Calu3 (cell line): Measurements from ENCODE around the gene MYH15. TPM values are rescaled to one million over a fixed set of nuclear protein-coding genes. Genes with fewer than 3 reads are reported as not detected.

Experiments
- BruUV-seq: library from RNA; stranded (reverse); fragments of 400-500 nt; replicated peaks from 2 replicates; lab custom pipeline; 2021; lab: Mats Ljungman, UMichigan
- CTCF ChIA-PET: fragments of 300-600 bp; sonication (Branson Sonifier 250); formaldehyde crosslinking; loops from one replicate; lab custom pipeline; 2022; ENCODE audit warnings: antibody characterized with exemption; lab: Charles Lee
- DNase-seq: peaks from one replicate; pipeline ENCODE4 v3.0.0; 2022
- H3K27ac Mint-ChIP-seq: one replicate; pipeline ENCODE4 v1.8.0; 2022; ENCODE audit warnings: mixed read lengths; ENCODE audit not compliant: unreplicated experiment
- H3K27me3 Mint-ChIP-seq: one replicate; pipeline ENCODE4 v1.8.0; 2022; ENCODE audit warnings: mixed read lengths; ENCODE audit not compliant: unreplicated experiment
- H3K36me3 Mint-ChIP-seq: one replicate; pipeline ENCODE4 v1.8.0; 2022; ENCODE audit warnings: mild to moderate bottlenecking, moderate library complexity, mixed read lengths; ENCODE audit not compliant: insufficient read depth, unreplicated experiment
- H3K4me1 Mint-ChIP-seq: one replicate; pipeline ENCODE4 v1.8.0; 2022; ENCODE audit warnings: mild to moderate bottlenecking, low read depth, mixed read lengths; ENCODE audit not compliant: unreplicated experiment
- H3K4me3 Mint-ChIP-seq: one replicate; pipeline ENCODE4 v1.8.0; 2022; ENCODE audit warnings: mild to moderate bottlenecking, low read depth, moderate library complexity, mixed read lengths; ENCODE audit not compliant: unreplicated experiment
- H3K9me3 Mint-ChIP-seq: one replicate; pipeline ENCODE4 v1.8.0; 2022; ENCODE audit warnings: low read depth, mixed read lengths; ENCODE audit not compliant: unreplicated experiment
- intact Hi-C: fragments of 100-400 bp; cut with micrococcal nuclease; formaldehyde crosslinking; loops from one replicate; pipeline ENCODE4 v1.10.0; 2022; ENCODE audit not compliant: unreplicated experiment
- total RNA-seq: library from RNA; stranded (reverse); gene quantifications from 2 replicates; pipeline ENCODE4 v1.2.3, GENCODE V29; 2022
- TF ChIP-seq, protein P1 (sequence below): fragments of 200-600 bp; IDR thresholded peaks from one replicate; pipeline ENCODE4 v1.8.0; 2022; ENCODE audit warnings: antibody characterized with exemption; ENCODE audit not compliant: unreplicated experiment

The MYH15 gene
- total RNA-seq, 1 experiment from 2014 or later = 0.35 TPM

DNA sequence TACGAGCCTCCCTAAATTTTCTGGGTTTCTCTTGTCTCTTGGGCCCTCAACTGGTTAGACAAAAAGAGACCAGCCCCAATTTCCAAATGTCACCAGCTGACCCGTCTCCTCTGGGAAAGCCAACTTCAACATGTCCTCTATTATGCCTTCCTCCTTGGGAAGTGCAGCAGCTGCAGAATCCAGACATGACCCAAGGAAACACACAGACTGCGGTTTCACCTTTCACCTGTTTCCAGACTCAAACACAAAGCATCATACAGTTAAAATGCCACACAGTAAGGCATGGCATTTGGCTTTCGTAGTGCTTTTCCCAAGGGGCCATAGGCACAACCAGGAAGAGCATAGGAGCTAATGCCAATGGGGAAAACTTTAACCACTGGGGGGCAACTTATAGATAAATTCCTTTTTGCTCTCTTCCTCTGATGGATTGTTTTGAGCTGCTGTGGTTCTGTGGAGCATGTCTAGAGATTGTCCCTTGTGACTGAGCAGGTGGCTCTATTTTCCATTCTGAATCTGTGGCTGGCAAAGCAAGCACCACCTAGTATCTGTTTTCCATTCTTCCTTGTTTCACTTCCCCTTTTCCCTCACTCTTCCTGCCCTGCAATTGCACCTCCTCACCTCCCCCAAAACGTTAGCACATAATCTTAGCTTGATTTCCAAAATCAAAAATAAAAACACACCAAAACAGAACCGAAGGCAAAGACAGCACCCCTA lies 164.7 kb downstream of the MYH15 start:
- Mint-ChIP-seq H3K27ac (no peak overlapping the region), H3K36me3 (no peaks in the 10 kb centered on the region), H3K27me3 (no peaks in the 10 kb centered on the region), H3K4me3 (no peak overlapping the region), H3K9me3 (no peaks in the 10 kb centered on the region), H3K4me1 (peaks cover 9% of the 10 kb centered on the region)
- intact Hi-C loops = no loop called here
- CTCF ChIA-PET = no interaction called here
- no TSS peak for BruUV-seq
- TF ChIP-seq, protein P1, sequence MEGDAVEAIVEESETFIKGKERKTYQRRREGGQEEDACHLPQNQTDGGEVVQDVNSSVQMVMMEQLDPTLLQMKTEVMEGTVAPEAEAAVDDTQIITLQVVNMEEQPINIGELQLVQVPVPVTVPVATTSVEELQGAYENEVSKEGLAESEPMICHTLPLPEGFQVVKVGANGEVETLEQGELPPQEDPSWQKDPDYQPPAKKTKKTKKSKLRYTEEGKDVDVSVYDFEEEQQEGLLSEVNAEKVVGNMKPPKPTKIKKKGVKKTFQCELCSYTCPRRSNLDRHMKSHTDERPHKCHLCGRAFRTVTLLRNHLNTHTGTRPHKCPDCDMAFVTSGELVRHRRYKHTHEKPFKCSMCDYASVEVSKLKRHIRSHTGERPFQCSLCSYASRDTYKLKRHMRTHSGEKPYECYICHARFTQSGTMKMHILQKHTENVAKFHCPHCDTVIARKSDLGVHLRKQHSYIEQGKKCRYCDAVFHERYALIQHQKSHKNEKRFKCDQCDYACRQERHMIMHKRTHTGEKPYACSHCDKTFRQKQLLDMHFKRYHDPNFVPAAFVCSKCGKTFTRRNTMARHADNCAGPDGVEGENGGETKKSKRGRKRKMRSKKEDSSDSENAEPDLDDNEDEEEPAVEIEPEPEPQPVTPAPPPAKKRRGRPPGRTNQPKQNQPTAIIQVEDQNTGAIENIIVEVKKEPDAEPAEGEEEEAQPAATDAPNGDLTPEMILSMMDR = no peak
- DNase-seq = peak; percentile 2

DNA sequence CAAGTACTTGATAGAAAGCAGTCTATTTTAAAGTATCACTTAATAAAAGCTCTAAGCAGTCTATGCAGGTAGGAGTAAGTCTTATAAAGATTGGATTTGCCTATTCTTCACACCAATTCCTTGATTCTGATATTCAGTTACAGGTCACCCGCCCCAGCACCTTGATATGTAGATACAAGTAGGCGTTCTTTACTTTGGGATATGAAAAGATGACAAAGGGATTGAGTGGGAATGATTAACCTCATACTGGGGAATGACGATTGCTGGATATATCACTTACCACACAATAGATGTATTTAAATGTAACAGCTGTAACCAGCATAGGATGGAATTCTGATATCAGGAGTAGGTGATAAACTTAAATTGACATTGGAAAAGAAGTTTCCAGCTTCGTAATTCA lies 166.9 kb downstream of the MYH15 start:
- no peak overlapping the region for H3K4me3 Mint-ChIP-seq
- DNase-seq = no peak
- H3K9me3 Mint-ChIP-seq = no peaks in the 10 kb centered on the region
- H3K4me1 Mint-ChIP-seq = peaks cover 9% of the 10 kb centered on the region
- intact Hi-C loops = no loop called here
- no TSS peak for BruUV-seq
- H3K36me3 Mint-ChIP-seq = peaks cover 5% of the 10 kb centered on the region
- TF ChIP-seq, protein P1 = no peak
- H3K27me3 Mint-ChIP-seq = no peaks in the 10 kb centered on the region
- CTCF ChIA-PET = no interaction called here
- H3K27ac Mint-ChIP-seq = no peak overlapping the region

- no peak for DNase-seq
- peaks cover 9% of the 10 kb centered on the region for H3K4me1 Mint-ChIP-seq
- TF ChIP-seq, protein P1 = no peak
- no peaks in the 10 kb centered on the region for H3K9me3 Mint-ChIP-seq
- CTCF ChIA-PET = no interaction called here
- H3K4me3 Mint-ChIP-seq = no peak overlapping the region
- intact Hi-C loops = no loop called here
- H3K27ac Mint-ChIP-seq = no peak overlapping the region
- no peaks in the 10 kb centered on the region for H3K27me3 Mint-ChIP-seq
- peaks cover 5% of the 10 kb centered on the region for H3K36me3 Mint-ChIP-seq
- no TSS peak for BruUV-seq
Measured at GRCh38 chr3:108342837-108343486, 167.4 kb downstream of the MYH15 start.

GRCh38 chr3:108341911-108342310 lies 168.5 kb downstream of the MYH15 start:
- H3K9me3 Mint-ChIP-seq = no peaks in the 10 kb centered on the region
- peaks cover 9% of the 10 kb centered on the region for H3K4me1 Mint-ChIP-seq
- no peak overlapping the region for H3K4me3 Mint-ChIP-seq
- CTCF ChIA-PET = interaction anchor here (0.6 kb wide), 1 partner anchor 568 kb away, joined by 3 read pairs; no protein-coding TSS in a partner anchor
- TF ChIP-seq, protein P1 = no peak
- no TSS peak for BruUV-seq
- no peak for DNase-seq
- no peak overlapping the region for H3K27ac Mint-ChIP-seq
- intact Hi-C loops = no loop called here
- H3K27me3 Mint-ChIP-seq = no peaks in the 10 kb centered on the region
- peaks cover 5% of the 10 kb centered on the region for H3K36me3 Mint-ChIP-seq
